Bronchial epithelial cell (primary cell): ENCODE results near the gene CELA2A. TPM values are rescaled to one million over a fixed set of nuclear protein-coding genes. Genes with fewer than 3 reads are reported as not detected.
A peak's percentile ranks its signal among the peaks of the same experiment; 100 is the strongest.
"Not testable (repeated sequence)": the region's sequence is repeated elsewhere in the genome, so short reads cannot be mapped to it uniquely, and the experiment has no call there.

Source experiments
- DNase-seq: peaks from one replicate; pipeline ENCODE4 v3.0.0-alpha.2; 2010; ENCODE audit warnings: low read depth
- FAIRE-seq: peaks from 2 replicates; lab custom pipeline; 2011; peaks lifted over from hg19 to GRCh38; lab: Jason Lieb, UNC
- H3K27me3 ChIP-seq: 2 replicates; pipeline ENCODE4 v1.5.1; 2011; ENCODE audit warnings: low read length; ENCODE audit not compliant: control insufficient read depth, insufficient read depth
- H3K36me3 ChIP-seq: 2 replicates; pipeline ENCODE4 v1.5.1; 2011; ENCODE audit warnings: low read length; ENCODE audit not compliant: control insufficient read depth, insufficient read depth
- H3K4me3 ChIP-seq: 2 replicates; pipeline ENCODE4 v1.5.1; 2011; ENCODE audit warnings: mild to moderate bottlenecking, low read depth, low read length, control low read depth
- CTCF ChIP-seq: IDR thresholded peaks from 2 replicates; pipeline ENCODE4 v1.5.1; 2011; ENCODE audit warnings: mild to moderate bottlenecking, moderate library complexity, low read length, control low read depth, inconsistent platforms; ENCODE audit not compliant: insufficient read depth, severe bottlenecking
- total RNA-seq: library from RNA; depleted of rRNA; stranded (reverse); fragments of >200 nt; gene quantifications from 2 replicates; pipeline ENCODE4 v1.2.1, GENCODE V29; 2014

CELA2A gene
- total RNA-seq, 1 donor from 2014 or later = not detected

- Histone ChIP-seq H3K4me3 (no peak within 1 kb of the TSS), H3K27me3 (no peaks in the 10 kb centered on the region), H3K36me3 (no peaks in the 10 kb centered on the region)
- no peak for TF ChIP-seq CTCF
- no peak for FAIRE-seq
- DNase-seq = no peak
These were observed 19.3 kb downstream of the CELA2A start, which contains the start of gene CELA2B for GRCh38 chr1:15475752-15476314. Gene CELA2B, plus strand, starts transcription at chr1:15476104. Its CDS starts 22 bp downstream, at chr1:15476126.

- no peak for TF ChIP-seq CTCF
- DNase-seq = no peak
These were observed 20.4 kb downstream of the CELA2A start for GRCh38 chr1:15476927-15477326.

GRCh38 chr1:15477646-15478212 lies 21.2 kb downstream of the CELA2A start:
- no peak for FAIRE-seq
- TF ChIP-seq CTCF = no peak
- no peak overlapping the region for H3K4me3 ChIP-seq
- H3K36me3 ChIP-seq = no peaks in the 10 kb centered on the region
- H3K27me3 ChIP-seq = no peaks in the 10 kb centered on the region
- no peak for DNase-seq

More at GRCh38 chr1:15476927-15477326, 20.4 kb downstream of the CELA2A start:
- H3K27me3 ChIP-seq = no peaks in the 10 kb centered on the region
- no peak for FAIRE-seq
- H3K36me3 ChIP-seq = no peaks in the 10 kb centered on the region
- H3K4me3 ChIP-seq = no peak overlapping the region

GRCh38 chr1:15479654-15480347 lies 23.3 kb downstream of the CELA2A start:
- FAIRE-seq (no peak), DNase-seq (no peak)
- no peak for TF ChIP-seq CTCF
- H3K27me3 ChIP-seq = no peaks in the 10 kb centered on the region
- H3K36me3 ChIP-seq = no peaks in the 10 kb centered on the region
- H3K4me3 ChIP-seq = no peak overlapping the region

- not testable (repeated sequence) for H3K36me3 ChIP-seq, DNase-seq, H3K4me3 ChIP-seq, H3K27me3 ChIP-seq
- FAIRE-seq = peak; percentile 13
These were observed 25.9 kb downstream of the CELA2A start for GRCh38 chr1:15482455-15482854.

GRCh38 chr1:15482983-15483543 lies 26.5 kb downstream of the CELA2A start:
- H3K36me3 ChIP-seq, DNase-seq, H3K4me3 ChIP-seq, FAIRE-seq, H3K27me3 ChIP-seq: not testable (repeated sequence)
